Measurements from ENCODE around the gene OR10A4. TPM values are rescaled to one million over a fixed set of nuclear protein-coding genes. Genes with fewer than 3 reads are reported as not detected.

OR10A4 gene
- total RNA-seq, 1 experiment from 2014 or later = not detected

- Histone ChIP-seq H3K36me3 (ENCODE audit: insufficient read depth, low read length, poor library complexity, severe bottlenecking) (no peaks in the 10 kb centered on the region), H3K27ac (ENCODE audit: low read depth, low read length, poor library complexity, severe bottlenecking) (no peak overlapping the region), H3K4me1 (ENCODE audit: insufficient read depth, low read length, poor library complexity, severe bottlenecking) (no peaks in the 10 kb centered on the region), H3K4me3 (ENCODE audit: low read depth, low read length, poor library complexity, severe bottlenecking) (no peak overlapping the region), H3K9me3 (ENCODE audit: low read depth, low read length, poor library complexity, severe bottlenecking) (no peaks in the 10 kb centered on the region), H3K27me3 (replicated peaks; ENCODE audit: insufficient read depth, low read depth, low read length, poor library complexity) (no peaks in the 10 kb centered on the region)
- no peak for DNase-seq (ENCODE audit: low spot score)
- ChIA-PET POLR2A (ENCODE audit: low non-redundant PET) (no interaction called here), CTCF (no interaction called here)
- no peak for TF ChIP-seq EZH2 (IDR thresholded peaks at IDR 0.05; ENCODE audit: borderline replicate concordance, low read depth, low read length, poor library complexity, severe bottlenecking)
- TF ChIP-seq, protein P1, sequence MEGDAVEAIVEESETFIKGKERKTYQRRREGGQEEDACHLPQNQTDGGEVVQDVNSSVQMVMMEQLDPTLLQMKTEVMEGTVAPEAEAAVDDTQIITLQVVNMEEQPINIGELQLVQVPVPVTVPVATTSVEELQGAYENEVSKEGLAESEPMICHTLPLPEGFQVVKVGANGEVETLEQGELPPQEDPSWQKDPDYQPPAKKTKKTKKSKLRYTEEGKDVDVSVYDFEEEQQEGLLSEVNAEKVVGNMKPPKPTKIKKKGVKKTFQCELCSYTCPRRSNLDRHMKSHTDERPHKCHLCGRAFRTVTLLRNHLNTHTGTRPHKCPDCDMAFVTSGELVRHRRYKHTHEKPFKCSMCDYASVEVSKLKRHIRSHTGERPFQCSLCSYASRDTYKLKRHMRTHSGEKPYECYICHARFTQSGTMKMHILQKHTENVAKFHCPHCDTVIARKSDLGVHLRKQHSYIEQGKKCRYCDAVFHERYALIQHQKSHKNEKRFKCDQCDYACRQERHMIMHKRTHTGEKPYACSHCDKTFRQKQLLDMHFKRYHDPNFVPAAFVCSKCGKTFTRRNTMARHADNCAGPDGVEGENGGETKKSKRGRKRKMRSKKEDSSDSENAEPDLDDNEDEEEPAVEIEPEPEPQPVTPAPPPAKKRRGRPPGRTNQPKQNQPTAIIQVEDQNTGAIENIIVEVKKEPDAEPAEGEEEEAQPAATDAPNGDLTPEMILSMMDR (conservative IDR thresholded peaks at IDR 0.05; ENCODE audit: low read depth, low read length) = no peak
- no TSS peak for BruUV-seq (replicated peaks)
- intact Hi-C loops (cut with micrococcal nuclease; ENCODE audit: unreplicated experiment) = no loop called here
Measured at GRCh38 chr11:6911948-6912347, 35.5 kb downstream of the OR10A4 start.

DNA sequence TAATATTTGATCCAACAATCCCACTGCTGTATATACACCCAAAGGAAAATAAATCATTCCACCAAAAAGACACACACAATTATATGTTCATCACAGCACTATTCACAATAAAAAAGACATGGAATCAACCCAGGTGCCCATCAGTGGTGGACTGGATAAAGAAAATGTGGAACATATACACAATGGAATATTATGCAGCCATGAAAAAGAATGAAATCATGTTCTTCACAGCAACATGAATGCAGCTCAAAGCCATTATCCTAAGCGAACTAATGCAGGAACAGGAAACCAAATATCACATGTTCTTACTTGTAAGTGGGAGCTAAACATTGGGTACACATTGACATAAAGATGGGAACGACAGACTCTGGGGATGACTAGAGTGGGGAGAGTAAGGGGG, 43.3 kb downstream of the OR10A4 start:
- intact Hi-C loops (cut with micrococcal nuclease; ENCODE audit: unreplicated experiment) = no loop called here
- H3K27me3 ChIP-seq (replicated peaks; ENCODE audit: insufficient read depth, low read depth, low read length, poor library complexity) = no peaks in the 10 kb centered on the region
- CTCF ChIA-PET = no interaction called here
- DNase-seq (ENCODE audit: low spot score) = no peak
- H3K4me3 ChIP-seq (ENCODE audit: low read depth, low read length, poor library complexity, severe bottlenecking) = no peak overlapping the region
- no peaks in the 10 kb centered on the region for H3K36me3 ChIP-seq (ENCODE audit: insufficient read depth, low read length, poor library complexity, severe bottlenecking)
- no peak overlapping the region for H3K27ac ChIP-seq (ENCODE audit: low read depth, low read length, poor library complexity, severe bottlenecking)
- H3K9me3 ChIP-seq (ENCODE audit: low read depth, low read length, poor library complexity, severe bottlenecking) = no peaks in the 10 kb centered on the region
- H3K4me1 ChIP-seq (ENCODE audit: insufficient read depth, low read length, poor library complexity, severe bottlenecking) = no peaks in the 10 kb centered on the region
- POLR2A ChIA-PET (ENCODE audit: low non-redundant PET) = no interaction called here
- TF ChIP-seq EZH2 (IDR thresholded peaks at IDR 0.05; ENCODE audit: borderline replicate concordance, low read depth, low read length, poor library complexity, severe bottlenecking) = no peak
- TF ChIP-seq, protein P1 (conservative IDR thresholded peaks at IDR 0.05; ENCODE audit: low read depth, low read length) = no peak
- BruUV-seq (replicated peaks) = no TSS peak

- no peak for DNase-seq (ENCODE audit: low spot score)
- H3K9me3 ChIP-seq (ENCODE audit: low read depth, low read length, poor library complexity, severe bottlenecking) = no peaks in the 10 kb centered on the region
- intact Hi-C loops (cut with micrococcal nuclease; ENCODE audit: unreplicated experiment) = no loop called here
- H3K36me3 ChIP-seq (ENCODE audit: insufficient read depth, low read length, poor library complexity, severe bottlenecking) = no peaks in the 10 kb centered on the region
- no peak within 1 kb of the TSS for H3K27ac ChIP-seq (ENCODE audit: low read depth, low read length, poor library complexity, severe bottlenecking)
- H3K4me3 ChIP-seq (ENCODE audit: low read depth, low read length, poor library complexity, severe bottlenecking) = no peak within 1 kb of the TSS
- no TSS peak for BruUV-seq (replicated peaks)
- TF ChIP-seq EZH2 (IDR thresholded peaks at IDR 0.05; ENCODE audit: borderline replicate concordance, low read depth, low read length, poor library complexity, severe bottlenecking) = no peak
- TF ChIP-seq, protein P1 (conservative IDR thresholded peaks at IDR 0.05; ENCODE audit: low read depth, low read length) = no peak
- ChIA-PET CTCF (no interaction called here), POLR2A (ENCODE audit: low non-redundant PET) (no interaction called here)
- no peaks in the 10 kb centered on the region for H3K27me3 ChIP-seq (replicated peaks; ENCODE audit: insufficient read depth, low read depth, low read length, poor library complexity)
- H3K4me1 ChIP-seq (ENCODE audit: insufficient read depth, low read length, poor library complexity, severe bottlenecking) = no peaks in the 10 kb centered on the region
Measured at GRCh38 chr11:6920702-6921101, 44.3 kb downstream of the OR10A4 start, which contains the start of gene OR2D3. Gene OR2D3 (plus strand): TSS chr11:6921002. CDS start chr11:6921002, 0 bp downstream.

Measured in A673 (cell line).